GM12878 (cell line): ENCODE results near the gene BACE1-AS. TPM values are rescaled to one million over a fixed set of nuclear protein-coding genes. Genes with fewer than 3 reads are reported as not detected.

Experiments
- ATAC-seq: fragments of 200-7000 bp; cut with Tn5 transposase; 3 replicates; pipeline ENCODE4 v1.9.1; 2020; ENCODE audit warnings: mild to moderate bottlenecking, moderate library complexity
- BruUV-seq: library from RNA; stranded (reverse); fragments of 400-500 nt; replicated peaks from 2 replicates; lab custom pipeline; 2021; lab: Mats Ljungman, UMichigan
- CTCF ChIA-PET: fragments of 300-600 bp; sonication (Branson Sonifier 250); formaldehyde crosslinking; extraction: SDS; loops from one replicate; lab custom pipeline; 2021; ENCODE audit warnings: inconsistent platforms; lab: Yijun Ruan, JAX
- POLR2A ChIA-PET: fragments of 350-600 bp; formaldehyde crosslinking; extraction: SDS; loops from one replicate; lab custom pipeline; 2021; ENCODE audit warnings: inconsistent platforms; lab: Charles Lee
- RAD21 ChIA-PET: fragments of 300-600 bp; sonication (Branson Sonifier 250); formaldehyde crosslinking; loops from one replicate; lab custom pipeline; 2023; ENCODE audit warnings: antibody characterized with exemption; ENCODE audit not compliant: unreplicated experiment; lab: Charles Lee
- SMC1A ChIA-PET: fragments of 300-600 bp; sonication (Branson Sonifier 250); formaldehyde crosslinking; loops from one replicate; lab custom pipeline; 2023; ENCODE audit not compliant: unreplicated experiment, uncharacterized antibody; lab: Charles Lee
- DNase-seq: peaks from one replicate; pipeline ENCODE4 v3.0.0-alpha.2; 2011; ENCODE audit warnings: low read depth, low spot score
- FAIRE-seq: peaks from 3 replicates; lab custom pipeline; 2011; peaks lifted over from hg19 to GRCh38; lab: Jason Lieb, UNC
- H2AFZ ChIP-seq: 2 replicates; pipeline ENCODE4 v1.6.0; 2011; ENCODE audit warnings: low read depth, low read length, control low read depth; ENCODE audit not compliant: control insufficient read depth
- H3K27ac ChIP-seq: 2 replicates; pipeline ENCODE4 v1.5.1; 2011; ENCODE audit warnings: control low read depth; ENCODE audit not compliant: control insufficient read depth, insufficient read depth
- H3K27me3 ChIP-seq, 2 experiments: replicated peaks in 1 of 2; 2 replicates each; pipeline versions ENCODE4 v1.6.0 to v1.6.1; 2011; ENCODE audit warnings: low read length in 1 of 2; ENCODE audit not compliant: control insufficient read depth in 2 of 2, insufficient read depth in 2 of 2
- H3K36me3 ChIP-seq, 2 experiments: 2 replicates each; pipeline ENCODE4 v1.5.1; 2011; ENCODE audit warnings: low read length in 1 of 2; ENCODE audit not compliant: control insufficient read depth in 2 of 2, insufficient read depth in 2 of 2
- H3K4me1 ChIP-seq: 2 replicates; pipeline ENCODE4 v1.6.1; 2011; ENCODE audit warnings: mild to moderate bottlenecking, low read length, moderate library complexity, mixed read lengths; ENCODE audit not compliant: control insufficient read depth, insufficient read depth
- H3K4me2 ChIP-seq: 2 replicates; pipeline ENCODE4 v1.6.0; 2011; ENCODE audit warnings: control low read depth; ENCODE audit not compliant: control insufficient read depth, insufficient read depth
- H3K4me3 ChIP-seq: fragments of 200-600 bp; sonication (generic); 2 replicates; pipeline ENCODE4 v1.5.1; 2016
- H3K79me2 ChIP-seq: 2 replicates; pipeline ENCODE4 v1.6.0; 2011; ENCODE audit warnings: low read length; ENCODE audit not compliant: control insufficient read depth, insufficient read depth
- H3K9ac ChIP-seq: 2 replicates; pipeline ENCODE4 v1.8.0; 2011; ENCODE audit warnings: low read length, control low read depth, mixed read lengths; ENCODE audit not compliant: control insufficient read depth, insufficient read depth
- H3K9me3 ChIP-seq: replicated peaks from 3 replicates; pipeline ENCODE4 v1.5.1; 2011; ENCODE audit warnings: mild to moderate bottlenecking, low read length; ENCODE audit not compliant: control insufficient read depth, insufficient read depth
- H4K20me1 ChIP-seq: 2 replicates; pipeline ENCODE4 v1.6.0; 2011; ENCODE audit not compliant: control insufficient read depth, insufficient read depth
- ATF3 ChIP-seq: IDR thresholded peaks from 2 replicates; pipeline ENCODE4 v1.6.1; 2011; ENCODE audit warnings: low read depth, mild to moderate bottlenecking, low read length, moderate library complexity, borderline replicate concordance; ENCODE audit errors: extremely low read depth
- CBFB ChIP-seq: IDR thresholded peaks from 2 replicates; pipeline ENCODE4 v1.6.1; 2016; ENCODE audit warnings: antibody characterized with exemption, low read depth
- HSF1 ChIP-seq: fragments of 150-350 bp; IDR thresholded peaks from 2 replicates; pipeline ENCODE4 v1.6.1; 2014; ENCODE audit warnings: mild to moderate bottlenecking, low read depth, low read length
- IRF5 ChIP-seq: fragments of 450-650 bp; IDR thresholded peaks from 2 replicates; pipeline ENCODE4 v1.6.1; 2017; ENCODE audit warnings: borderline replicate concordance
- MTA2 ChIP-seq: fragments of 450-650 bp; IDR thresholded peaks from 2 replicates; pipeline ENCODE4 v1.6.1; 2016; ENCODE audit warnings: low read depth, mild to moderate bottlenecking, moderate library complexity
- NBN ChIP-seq: fragments of 450-650 bp; IDR thresholded peaks from 2 replicates; pipeline ENCODE4 v1.6.1; 2016
- RUNX3 ChIP-seq: IDR thresholded peaks from 2 replicates; pipeline ENCODE4 v1.6.1; 2012; ENCODE audit warnings: low read length, inconsistent platforms
- SIX5 ChIP-seq: IDR thresholded peaks from 2 replicates; pipeline ENCODE4 v1.6.1; 2011; ENCODE audit warnings: mild to moderate bottlenecking, low read depth, low read length, moderate library complexity; ENCODE audit not compliant: severe bottlenecking
- SMAD1 ChIP-seq: fragments of 450-650 bp; IDR thresholded peaks from 2 replicates; pipeline ENCODE4 v1.6.1; 2018; ENCODE audit warnings: mild to moderate bottlenecking, low read depth; ENCODE audit not compliant: partially characterized antibody
- ZNF274 ChIP-seq: IDR thresholded peaks from one replicate; pipeline ENCODE4 v1.8.0; 2011; ENCODE audit not compliant: insufficient read length, insufficient read depth
- ZSCAN29 ChIP-seq: fragments of 450-650 bp; IDR thresholded peaks from 2 replicates; pipeline ENCODE4 v1.6.1; 2017; ENCODE audit warnings: mild to moderate bottlenecking, moderate library complexity
- WGBS: methylation state at CpG from one replicate; pipeline ENCODE4 v1.1.6; 2016; ENCODE audit warnings: low lambda C conversion rate; ENCODE audit not compliant: insufficient replicate concordance, insufficient coverage; ENCODE audit errors: missing lambda C conversion rate; 5-methylcytosine and 5-hydroxymethylcytosine counted together
- in situ Hi-C: fragments of 300-500 bp; cut with MboI; formaldehyde crosslinking; loops from 9 replicates; pipeline ENCODE4 v1.14.3; 2018; ENCODE audit warnings: mixed read lengths
- intact Hi-C: fragments of 100-400 bp; cut with micrococcal nuclease; formaldehyde crosslinking; loops from one replicate; pipeline ENCODE4 v1.14.2; 2022; ENCODE audit not compliant: unreplicated experiment
- polyA plus RNA-seq, 11 experiments: library from polyadenylated mRNA; depleted of rRNA in 4 of 11; unstranded in 6 of 11; stranded (reverse) in 5 of 11; fragments of >200 nt; fragmentation: Nextera tagmentation in 4 of 11; fragmentation: Illumina TruSeq in 1 of 11; extraction: Ambion mirVana in 4 of 11; extraction: Trizol in 1 of 11; gene quantifications; 1 replicate in 1 of 11; 2 replicates in 10 of 11; pipeline versions ENCODE4 v1.2.1 to v1.2.3, GENCODE V29; 2011 to 2016; ENCODE audit warnings: inconsistent platforms in 2 of 11, missing spikeins in 2 of 11, low read depth in 1 of 11
- total RNA-seq, 4 experiments: library from RNA; depleted of rRNA in 3 of 4; stranded (reverse); fragments of >200 nt in 3 of 4; fragmentation: Illumina TruSeq in 1 of 4; extraction: Trizol in 1 of 4; gene quantifications; 2 replicates each; pipeline versions ENCODE4 v1.2.1 to v1.2.3, GENCODE V29; 2013 to 2021

BACE1-AS gene
- total and polyA plus RNA-seq, 10 of the 15 experiments (the other 5 are each of a cell fraction or from before 2014, with no cell fraction given) = 2.0 to 6.7 (median 3.9) TPM

- BruUV-seq = no TSS peak
- RAD21 ChIA-PET = no interaction called here
- Histone ChIP-seq H2AFZ (no peak overlapping the region), H3K4me1 (no peaks in the 10 kb centered on the region), H4K20me1 (no peaks in the 10 kb centered on the region), H3K36me3 (no peaks in the 10 kb centered on the region; a peak in 1 of 4 replicates), H3K4me2 (no peak overlapping the region), H3K27me3 (no peaks in the 10 kb centered on the region)
- SMC1A ChIA-PET = interaction anchor here (0.6 kb wide), 1 partner anchor 52 kb away, joined by 3 read pairs; no protein-coding TSS in a partner anchor
- no peak for ATAC-seq
- no peak for FAIRE-seq
- CTCF ChIA-PET = no interaction called here
- no peak for DNase-seq
- POLR2A ChIA-PET = no interaction called here
- no peak for TF ChIP-seq SIX5
- TF ChIP-seq, all 136 proteins: peak for 0
- in situ Hi-C loops (no loop called here), intact Hi-C loops (no loop called here)
- Histone ChIP-seq H3K9ac (no peak overlapping the region), H3K79me2 (no peaks in the 10 kb centered on the region), H3K9me3 (no peaks in the 10 kb centered on the region), H3K4me3 (no peak overlapping the region), H3K27ac (no peak overlapping the region)
- WGBS = 87% methylated on average over 3 of the region's 3 CpGs
Measured at GRCh38 chr11:117255966-117256365, 35.2 kb upstream of the BACE1-AS start.

- no peak overlapping the region for H3K4me3 ChIP-seq
- in situ Hi-C loops = no loop called here
- WGBS = 71% methylated on average over 2 of the region's 2 CpGs
- DNase-seq = no peak
- H3K27ac ChIP-seq = no peak overlapping the region
- RAD21 ChIA-PET = no interaction called here
- no peak for ATAC-seq
- no TSS peak for BruUV-seq
- H3K4me1 ChIP-seq = no peaks in the 10 kb centered on the region
- H3K9me3 ChIP-seq = no peaks in the 10 kb centered on the region
- intact Hi-C loops = no loop called here
- no peaks in the 10 kb centered on the region for H4K20me1 ChIP-seq
- H3K9ac ChIP-seq = no peak overlapping the region
- no peaks in the 10 kb centered on the region for H3K79me2 ChIP-seq
- no peak overlapping the region for H2AFZ ChIP-seq
- CTCF ChIA-PET = no interaction called here
- POLR2A ChIA-PET = no interaction called here
- H3K36me3 ChIP-seq = no peaks in the 10 kb centered on the region; a peak in 1 of 4 replicates
- no peaks in the 10 kb centered on the region for H3K27me3 ChIP-seq
- H3K4me2 ChIP-seq = no peak overlapping the region
- no peak for FAIRE-seq
- SMC1A ChIA-PET = interaction anchor here (0.6 kb wide), 1 partner anchor 53 kb away, joined by 3 read pairs; no protein-coding TSS in a partner anchor
- TF ChIP-seq CBFB (no peak), MTA2 (no peak), IRF5 (no peak), NBN (no peak), ATF3 (no peak), RUNX3 (no peak), ZSCAN29 (no peak), ZNF274 (no peak), SMAD1 (no peak), HSF1 (no peak)
Measured at GRCh38 chr11:117256573-117256972, 34.6 kb upstream of the BACE1-AS start.
